Mucosa of rectum (tissue), 2 donors: ENCODE data around the gene DDX24.

Source experiments
- H3K27ac ChIP-seq, 2 donors: one replicate each; pipeline ENCODE4 v1.7.0; 2013; ENCODE audit warnings: inconsistent platforms in 2 of 2, low read depth in 2 of 2, low read length in 2 of 2
- H3K27me3 ChIP-seq, 2 donors: one replicate each; pipeline ENCODE4 v1.7.0; 2013; ENCODE audit warnings: low read length in 2 of 2; ENCODE audit not compliant: control insufficient read depth in 2 of 2, insufficient read depth in 2 of 2
- H3K36me3 ChIP-seq, 2 donors: one replicate each; pipeline ENCODE4 v1.7.0; 2013; ENCODE audit warnings: low read length in 2 of 2; ENCODE audit not compliant: control insufficient read depth in 2 of 2, insufficient read depth in 2 of 2
- H3K4me1 ChIP-seq, 2 donors: one replicate each; pipeline ENCODE4 v1.7.0; 2013; ENCODE audit warnings: low read length in 2 of 2, mild to moderate bottlenecking in 1 of 2; ENCODE audit not compliant: control insufficient read depth in 2 of 2, insufficient read depth in 2 of 2
- H3K4me3 ChIP-seq, 2 donors: one replicate each; pipeline ENCODE4 v1.7.0; 2013; ENCODE audit warnings: low read length in 2 of 2
- H3K9ac ChIP-seq, 2 donors: one replicate each; pipeline ENCODE4 v1.7.0; 2013; ENCODE audit warnings: low read length in 2 of 2, low read depth in 1 of 2, mild to moderate bottlenecking in 1 of 2
- H3K9me3 ChIP-seq, 2 donors: one replicate each; pipeline ENCODE4 v1.7.0; 2013; ENCODE audit warnings: low read length in 2 of 2; ENCODE audit not compliant: control insufficient read depth in 2 of 2
- donor health status: healthy.
- donor health status: Normal muscosa, but diverticular disease.

DDX24 gene

DNA sequence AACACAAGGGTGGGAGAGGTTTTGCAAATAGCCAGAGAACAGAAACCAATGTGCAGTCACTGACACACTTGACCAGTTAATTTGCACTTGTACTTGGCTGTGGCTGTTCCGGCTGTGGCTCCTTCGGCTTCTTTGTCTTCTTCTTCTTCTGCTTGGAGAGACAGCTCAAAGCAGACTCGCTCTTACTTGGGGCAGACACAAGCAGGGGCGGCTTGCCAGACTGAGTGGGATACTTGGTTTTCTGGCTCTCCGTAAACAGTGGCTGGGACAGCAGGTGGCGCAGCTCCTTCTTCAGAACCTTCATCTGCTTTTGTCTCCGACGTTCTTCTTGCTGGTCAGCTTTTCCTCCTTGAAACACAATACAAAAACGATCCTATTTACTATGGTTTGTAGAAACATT, 29.9 kb downstream of the DDX24 start:
- no peak overlapping the region for H3K27ac ChIP-seq
- H3K27me3 ChIP-seq = no peaks in the 10 kb centered on the region
- peaks cover 84 to 91% of the 10 kb centered on the region in 2 donors for H3K36me3 ChIP-seq
- no peak overlapping the region for H3K4me3 ChIP-seq
- H3K9me3 ChIP-seq = no peaks in the 10 kb centered on the region
- no peak overlapping the region for H3K9ac ChIP-seq
- no peaks in the 10 kb centered on the region for H3K4me1 ChIP-seq

DNA sequence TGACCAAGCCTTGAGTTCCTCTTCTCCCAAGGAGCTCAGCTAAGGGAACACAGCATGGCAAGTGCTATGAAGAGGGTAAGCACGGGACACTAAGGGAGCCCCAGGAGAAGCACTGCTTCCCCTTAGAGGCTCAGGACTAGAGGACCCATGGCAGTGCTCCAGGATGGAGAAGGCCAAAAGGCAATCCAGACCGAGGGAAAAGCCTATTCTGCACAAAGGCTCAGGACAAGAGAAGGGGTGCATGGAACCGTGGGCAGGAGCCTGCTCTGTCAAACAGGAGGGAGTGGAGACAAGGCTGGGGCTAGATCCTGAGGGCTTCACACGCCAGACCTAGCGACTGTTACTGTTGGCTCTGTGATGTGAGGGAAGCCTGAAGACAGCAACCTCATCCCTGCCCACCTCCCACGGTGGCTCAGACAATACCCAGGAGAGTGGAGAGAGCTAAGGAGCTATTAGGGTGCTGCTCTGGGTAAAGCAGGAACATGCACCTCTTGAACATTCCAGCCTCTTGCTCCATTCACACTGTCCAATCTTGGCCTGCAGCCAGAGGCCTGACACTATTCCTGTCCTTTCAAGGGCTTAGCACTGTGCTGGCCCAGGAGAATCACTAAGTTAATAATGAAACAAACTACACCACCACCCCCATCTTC, 30.6 kb downstream of the DDX24 start:
- no peaks in the 10 kb centered on the region for H3K9me3 ChIP-seq
- no peak overlapping the region for H3K27ac ChIP-seq
- no peaks in the 10 kb centered on the region for H3K27me3 ChIP-seq
- no peaks in the 10 kb centered on the region for H3K4me1 ChIP-seq
- H3K4me3 ChIP-seq = no peak overlapping the region
- no peak overlapping the region for H3K9ac ChIP-seq
- H3K36me3 ChIP-seq = peaks cover 82 to 90% of the 10 kb centered on the region in 2 donors

DNA sequence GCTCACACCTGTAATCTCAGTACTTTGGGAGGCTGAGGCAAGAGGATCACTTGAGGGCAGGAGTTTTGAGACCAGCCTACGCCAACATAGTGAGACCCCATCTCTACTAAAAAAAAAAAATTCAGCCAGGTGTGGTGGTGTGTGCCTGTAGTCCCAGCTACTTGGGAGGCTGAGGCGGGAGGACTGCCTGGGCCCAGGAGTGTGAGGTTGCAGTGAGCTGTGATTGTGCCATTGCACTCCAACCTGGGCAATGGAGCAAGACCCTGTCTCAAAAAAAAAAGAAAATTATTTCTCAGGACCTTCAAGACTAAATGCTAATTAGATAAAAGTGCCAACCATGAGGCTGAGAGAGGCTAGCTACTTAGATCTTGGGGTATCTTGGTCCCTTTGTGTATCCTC, 31.4 kb downstream of the DDX24 start:
- Histone ChIP-seq H3K27ac (no peak overlapping the region), H3K9me3 (no peaks in the 10 kb centered on the region)

DNA sequence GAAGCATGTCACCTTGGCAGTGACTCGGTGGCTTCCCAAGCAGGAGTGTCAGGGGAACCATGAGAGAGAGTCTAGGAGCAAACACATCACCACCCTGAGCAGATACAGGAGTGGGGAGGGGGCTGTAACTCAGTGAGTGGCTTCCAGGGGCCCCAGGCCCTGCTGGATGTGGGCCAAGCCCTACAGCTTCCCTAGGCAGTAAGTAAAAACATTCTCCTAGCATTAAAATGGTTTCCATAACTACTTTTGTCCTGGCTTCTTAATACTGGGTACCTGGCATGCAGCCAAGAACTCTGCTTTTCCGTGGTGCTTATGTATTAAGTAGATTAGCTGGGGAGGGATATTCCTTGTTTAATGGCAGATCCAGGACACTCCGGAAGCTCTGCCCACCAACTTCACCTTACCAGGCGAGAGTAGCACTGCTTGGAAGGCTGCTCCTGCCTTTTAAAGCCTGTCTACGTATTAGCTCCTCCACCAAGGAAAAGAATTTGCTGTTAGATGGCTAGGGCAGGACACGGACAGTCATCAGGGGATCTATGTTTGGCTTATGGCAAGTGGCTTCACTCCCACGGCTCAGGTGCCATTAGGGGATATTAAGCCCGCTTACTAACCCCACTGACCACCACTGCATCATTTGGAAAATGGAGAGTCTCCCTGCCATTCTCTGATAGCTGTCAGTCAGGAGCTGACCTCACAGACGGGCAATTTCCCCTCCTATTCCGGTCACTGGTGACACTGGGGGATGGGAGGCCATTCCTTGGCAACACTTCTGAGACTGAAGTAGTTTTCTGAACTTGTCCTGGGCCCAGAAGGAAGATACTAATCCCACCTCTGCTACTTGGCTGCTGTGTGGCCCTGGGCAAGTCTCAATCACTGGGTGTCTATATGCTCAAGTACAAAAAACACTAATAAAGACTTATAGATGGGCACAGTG, 32.0 kb downstream of the DDX24 start:
- H3K9me3 ChIP-seq = no peaks in the 10 kb centered on the region
- H3K27ac ChIP-seq = no peak overlapping the region
- no peak overlapping the region for H3K4me3 ChIP-seq
- H3K9ac ChIP-seq = no peak overlapping the region
- peaks cover 75 to 86% of the 10 kb centered on the region in 2 donors for H3K36me3 ChIP-seq
- no peaks in the 10 kb centered on the region for H3K27me3 ChIP-seq
- H3K4me1 ChIP-seq = no peaks in the 10 kb centered on the region

More for the DNA sequence above, 31.4 kb downstream of the DDX24 start:
- Histone ChIP-seq H3K4me1 (no peaks in the 10 kb centered on the region), H3K27me3 (no peaks in the 10 kb centered on the region), H3K36me3 (peaks cover 79 to 88% of the 10 kb centered on the region in 2 donors), H3K4me3 (no peak overlapping the region), H3K9ac (no peak overlapping the region)

DNA sequence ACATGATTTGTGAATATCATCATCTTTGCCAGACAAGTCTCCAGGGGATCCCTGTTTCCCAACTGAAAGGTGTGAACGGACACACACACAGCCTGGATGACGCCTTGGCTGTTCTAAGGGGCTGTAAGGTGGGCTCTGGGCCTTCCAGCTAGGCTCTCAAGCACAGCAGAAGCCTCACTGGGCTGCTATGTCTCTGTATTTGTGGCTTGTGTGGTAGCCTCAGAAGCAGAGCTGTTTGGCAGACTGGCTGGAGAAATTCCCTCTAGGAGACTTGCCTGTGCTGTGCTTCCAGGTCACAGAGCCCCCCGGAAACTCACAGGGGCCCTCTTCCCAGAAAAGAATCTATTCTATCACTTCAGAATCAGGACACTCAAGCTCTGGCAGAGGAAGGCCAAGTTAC, 33.4 kb downstream of the DDX24 start:
- peaks cover 69 to 79% of the 10 kb centered on the region in 2 donors for H3K36me3 ChIP-seq
- H3K27me3 ChIP-seq = no peaks in the 10 kb centered on the region
- H3K27ac ChIP-seq = no peak overlapping the region
- H3K9ac ChIP-seq = no peak overlapping the region
- no peaks in the 10 kb centered on the region for H3K4me1 ChIP-seq
- no peak overlapping the region for H3K4me3 ChIP-seq
- H3K9me3 ChIP-seq = no peaks in the 10 kb centered on the region

DNA sequence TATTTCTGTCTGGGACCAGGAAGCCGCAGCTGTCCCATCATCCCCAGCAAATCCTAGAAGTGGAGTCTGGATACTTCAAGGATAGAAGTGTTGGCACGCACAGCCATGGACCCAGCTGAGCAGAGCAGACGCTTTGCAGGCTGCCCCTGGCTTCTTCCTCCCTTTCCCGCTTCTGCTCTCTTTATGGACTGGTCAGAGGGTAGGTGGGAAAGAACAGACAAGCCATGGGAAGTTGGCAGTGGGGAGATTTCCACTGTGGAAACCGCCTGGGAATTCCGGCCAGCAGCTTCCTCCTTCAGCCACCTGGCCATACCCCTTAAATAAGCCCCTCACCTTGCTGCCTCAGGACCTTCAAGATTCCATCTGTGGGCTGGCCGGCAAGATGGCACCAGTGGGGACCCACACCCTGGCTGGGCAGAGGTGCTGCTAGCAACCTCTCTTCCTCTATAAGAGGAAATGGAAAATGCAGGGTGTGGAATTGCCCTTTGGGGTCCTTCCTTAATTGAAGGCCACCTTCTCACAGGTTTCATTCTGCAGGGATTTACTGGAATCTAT, 34.2 kb downstream of the DDX24 start:
- Histone ChIP-seq H3K4me1 (no peaks in the 10 kb centered on the region), H3K9ac (no peak overlapping the region), H3K36me3 (peaks cover 65 to 71% of the 10 kb centered on the region in 2 donors), H3K27me3 (no peaks in the 10 kb centered on the region), H3K27ac (no peak overlapping the region), H3K4me3 (no peak overlapping the region), H3K9me3 (no peaks in the 10 kb centered on the region)

DNA sequence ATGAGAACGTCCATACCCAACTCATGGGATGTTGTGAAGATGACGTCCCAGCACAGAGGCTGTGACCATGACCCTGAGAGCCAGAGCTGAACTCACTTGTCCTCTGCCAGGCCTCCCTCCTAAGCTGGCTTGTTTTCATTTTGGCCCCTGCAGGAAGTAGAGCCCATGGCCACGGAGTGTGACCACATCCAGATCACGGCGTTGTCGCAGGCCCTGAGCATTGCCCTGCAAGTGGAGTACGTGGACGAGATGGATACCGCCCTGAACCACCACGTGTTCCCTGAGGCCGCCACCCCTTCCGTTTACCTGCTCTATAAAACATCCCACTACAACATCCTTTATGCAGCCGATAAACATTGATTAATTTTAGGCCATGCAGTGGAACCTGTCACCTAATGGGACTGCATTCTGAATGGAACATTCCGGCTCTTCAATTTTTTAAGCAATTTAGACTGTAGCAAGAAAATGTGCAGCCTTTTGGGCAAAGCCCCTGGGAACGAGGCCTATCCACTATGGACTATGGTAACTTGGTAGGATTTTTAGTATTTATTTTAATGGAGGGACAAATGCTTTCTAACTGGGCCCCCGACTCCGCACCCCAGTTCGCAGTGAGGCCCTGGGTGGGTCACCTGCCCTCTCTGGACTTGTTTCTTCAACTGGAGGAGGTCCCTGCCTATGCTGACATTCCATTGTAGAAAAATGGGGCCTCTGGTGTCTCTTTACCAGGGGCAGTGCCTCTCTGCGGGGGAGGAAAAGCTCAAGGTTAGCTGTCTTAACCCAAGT, 35.2 kb downstream of the DDX24 start:
- no peak overlapping the region for H3K9ac ChIP-seq
- no peak overlapping the region for H3K4me3 ChIP-seq
- no peaks in the 10 kb centered on the region for H3K27me3 ChIP-seq
- no peaks in the 10 kb centered on the region for H3K4me1 ChIP-seq
- no peak overlapping the region for H3K27ac ChIP-seq
- no peaks in the 10 kb centered on the region for H3K9me3 ChIP-seq
- peaks cover 55 to 62% of the 10 kb centered on the region in 2 donors for H3K36me3 ChIP-seq

DNA sequence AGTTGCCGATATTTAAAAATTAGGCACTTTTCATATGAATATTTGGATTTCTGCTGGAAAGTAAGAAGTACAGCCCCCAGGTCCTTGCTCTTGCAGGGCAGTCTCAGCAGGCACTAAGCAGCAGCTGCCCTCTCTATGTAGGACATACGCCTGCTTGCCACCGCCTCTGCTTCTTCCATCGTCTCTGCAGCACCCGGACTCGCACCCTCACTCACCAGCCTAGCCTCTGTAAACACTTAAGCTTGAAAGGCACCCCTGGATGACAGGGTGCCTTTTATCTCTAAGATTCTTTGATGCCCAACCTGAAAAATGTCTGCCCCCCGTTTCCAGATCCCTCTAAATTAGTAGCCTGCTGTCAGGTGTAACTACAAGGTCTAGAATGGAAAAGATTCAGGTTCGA, 35.9 kb downstream of the DDX24 start:
- H3K4me1 ChIP-seq = no peaks in the 10 kb centered on the region
- no peak overlapping the region for H3K4me3 ChIP-seq
- H3K9ac ChIP-seq = no peak overlapping the region
- H3K36me3 ChIP-seq = peaks cover 48 to 56% of the 10 kb centered on the region in 2 donors
- H3K9me3 ChIP-seq = no peaks in the 10 kb centered on the region
- no peaks in the 10 kb centered on the region for H3K27me3 ChIP-seq
- no peak overlapping the region for H3K27ac ChIP-seq

DNA sequence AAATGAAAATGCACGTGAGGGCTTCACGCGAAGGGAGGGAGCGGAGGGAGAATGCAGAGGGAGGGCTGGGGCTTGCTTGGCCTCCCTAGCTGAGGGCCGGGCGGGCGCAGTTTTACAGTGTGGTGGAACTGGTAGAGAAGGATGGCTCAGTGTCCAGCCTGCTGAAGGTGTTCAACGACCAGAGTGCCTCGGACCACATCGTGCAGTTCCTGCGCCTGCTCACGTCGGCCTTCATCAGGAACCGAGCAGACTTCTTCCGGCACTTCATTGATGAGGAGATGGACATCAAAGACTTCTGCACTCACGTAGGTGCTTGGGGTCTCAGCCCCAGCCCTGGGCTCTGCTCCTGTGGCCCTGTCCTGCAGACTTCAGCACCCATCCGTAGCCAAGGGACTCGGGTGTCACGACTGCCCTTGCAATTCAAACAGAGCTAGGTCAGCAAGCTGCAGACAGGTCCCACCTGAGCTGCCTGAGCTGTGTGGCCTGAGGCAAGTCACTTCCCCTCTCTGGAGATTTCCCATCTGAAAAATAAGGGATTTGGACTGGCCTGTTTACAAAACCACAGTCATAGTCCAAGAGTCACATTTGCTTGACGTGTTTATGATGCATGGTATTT, 36.4 kb downstream of the DDX24 start:
- Histone ChIP-seq H3K27ac (no peak overlapping the region), H3K4me3 (no peak overlapping the region), H3K9ac (no peak overlapping the region), H3K27me3 (no peaks in the 10 kb centered on the region), H3K9me3 (no peaks in the 10 kb centered on the region), H3K36me3 (peaks cover 43 to 50% of the 10 kb centered on the region in 2 donors), H3K4me1 (no peaks in the 10 kb centered on the region)
